GM08714 (cell line): Measurements from ENCODE around the gene BRD4.

Experiments
- H3K4me3 ChIP-seq: fragments of 200-500 bp; sonication (Bioruptor generic); 2 replicates; pipeline ENCODE4 v1.5.1; 2014; ENCODE audit warnings: mild to moderate bottlenecking, low read length, inconsistent platforms
- ZNF274 ChIP-seq: IDR thresholded peaks from 2 replicates; pipeline ENCODE4 v1.6.1; 2012; ENCODE audit warnings: mild to moderate bottlenecking, low read depth, low read length

The BRD4 gene

DNA sequence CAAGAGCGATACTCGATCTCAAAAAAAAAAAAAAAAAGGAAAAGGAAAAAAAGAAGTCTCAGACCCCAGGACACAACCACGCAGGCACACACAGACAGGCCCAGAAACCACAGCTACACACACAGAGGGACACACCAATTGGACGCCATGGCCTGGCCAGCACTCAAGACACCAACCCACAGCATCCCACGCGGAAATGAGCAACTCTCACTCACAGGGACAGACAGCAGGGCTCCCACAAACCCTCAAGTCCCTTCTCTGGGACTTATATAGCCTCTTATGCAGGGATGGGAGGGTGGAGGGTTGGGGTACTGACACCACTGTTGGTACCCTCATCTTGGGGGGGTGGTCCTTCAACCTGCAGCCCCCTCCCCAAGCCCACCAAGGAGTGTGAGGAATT lies 137.4 kb downstream of the BRD4 start:
- no peak for TF ChIP-seq ZNF274
- no peak overlapping the region for H3K4me3 ChIP-seq

DNA sequence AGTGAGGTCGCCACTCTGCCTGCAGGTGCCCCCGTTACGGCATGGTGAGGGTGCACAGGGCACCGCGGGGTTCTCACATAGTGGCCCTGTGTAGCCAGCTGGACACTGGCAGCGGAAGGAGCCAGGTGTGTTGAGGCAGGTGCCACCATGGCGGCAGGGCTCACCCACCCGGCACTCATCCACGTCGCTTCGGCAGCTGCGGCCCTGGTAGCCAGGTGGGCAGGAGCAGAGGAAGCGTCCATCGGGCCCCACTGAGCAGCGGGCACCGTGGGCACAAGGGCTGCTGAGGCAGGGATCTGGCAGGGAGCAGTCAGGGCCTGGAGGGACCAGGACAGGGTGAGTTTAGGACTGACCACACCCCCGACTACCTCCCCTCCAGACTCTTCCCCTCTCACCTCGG lies 140.4 kb downstream of the BRD4 start:
- no peak overlapping the region for H3K4me3 ChIP-seq
- no peak for TF ChIP-seq ZNF274

DNA sequence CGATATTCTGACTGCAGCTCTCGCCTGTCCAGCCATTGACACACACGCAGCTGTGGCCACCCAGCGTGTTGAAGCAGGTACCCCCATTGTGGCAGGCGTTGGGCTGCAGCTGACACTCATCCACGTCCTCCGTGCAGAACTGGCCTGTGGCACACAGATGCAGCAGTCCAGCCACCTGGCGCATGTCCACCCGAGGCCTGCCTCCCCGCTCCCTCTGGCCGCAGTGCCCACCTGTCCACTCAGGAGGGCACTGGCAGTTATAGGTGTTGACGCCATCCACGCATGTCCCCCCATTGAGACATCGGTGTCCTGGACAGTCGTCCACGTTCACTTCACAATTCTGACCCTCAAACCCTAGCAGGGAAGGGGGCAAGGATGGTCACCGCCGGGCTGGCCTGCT lies 140.8 kb downstream of the BRD4 start:
- TF ChIP-seq ZNF274, result no peak
- no peak overlapping the region for H3K4me3 ChIP-seq

DNA sequence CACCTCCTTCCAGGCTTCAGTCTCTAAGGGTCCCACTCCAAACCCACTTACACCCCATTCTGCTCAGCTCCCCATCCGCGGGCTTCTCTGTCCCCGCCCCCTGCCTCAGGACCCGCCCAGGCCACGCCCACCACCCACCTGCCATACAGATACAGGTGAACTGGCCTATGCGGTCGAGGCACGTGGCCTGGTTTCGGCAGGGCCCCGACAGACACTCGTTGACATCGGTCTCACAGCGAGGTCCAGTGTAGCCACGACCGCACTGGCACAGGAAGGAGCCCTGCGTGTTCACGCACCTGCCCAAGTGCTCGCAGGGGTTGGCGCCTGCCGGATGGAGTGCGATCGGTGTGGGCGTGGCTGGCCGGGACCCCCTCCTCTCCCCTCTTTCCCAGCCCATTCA lies 143.5 kb downstream of the BRD4 start:
- no peak for TF ChIP-seq ZNF274

DNA sequence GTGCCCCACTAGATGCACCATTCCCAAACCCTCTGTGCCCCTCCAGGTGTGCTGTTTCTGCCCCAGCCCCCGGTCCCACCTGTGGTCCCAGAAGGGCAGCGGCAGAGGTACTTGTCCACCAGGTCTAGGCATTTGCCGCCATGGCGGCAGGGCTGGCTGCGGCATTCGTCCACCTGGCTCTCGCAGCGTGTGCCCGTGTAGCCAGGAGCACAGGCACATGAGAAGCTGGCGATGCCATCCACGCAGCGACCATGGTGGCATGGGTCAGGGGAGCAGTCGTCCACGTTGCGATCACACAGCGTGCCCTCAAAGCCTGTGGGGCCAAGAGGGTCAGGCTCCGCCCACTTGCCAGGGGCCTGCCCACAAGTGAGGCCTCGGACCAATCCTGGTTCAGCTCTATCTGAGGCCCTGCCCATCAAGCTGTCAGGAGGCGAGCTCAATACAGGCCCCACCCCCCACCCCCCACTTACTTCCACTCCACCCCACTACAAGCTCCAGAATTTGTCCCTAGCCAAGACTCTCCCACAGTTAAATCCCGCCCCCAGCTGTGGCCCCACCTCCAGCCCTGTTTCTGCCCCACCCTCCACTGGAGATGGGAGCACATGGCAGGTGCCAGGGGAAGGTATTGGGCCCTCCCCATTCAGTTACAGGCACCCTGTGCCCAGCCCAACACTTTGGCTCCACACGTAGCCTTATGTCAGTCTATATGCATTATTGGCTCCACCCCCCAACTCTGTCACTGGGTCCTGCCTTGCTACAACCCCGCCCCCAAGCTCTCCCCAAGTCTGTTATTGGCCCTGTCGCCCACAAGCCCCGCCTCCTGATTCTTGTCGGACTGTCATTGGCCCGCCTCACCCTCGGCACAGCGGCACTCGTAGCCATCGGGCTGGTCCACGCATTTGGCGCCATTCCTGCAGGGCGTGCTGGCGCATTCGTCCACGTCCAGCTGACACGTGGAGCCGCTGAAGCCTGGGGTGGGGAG lies 145.0 kb downstream of the BRD4 start:
- TF ChIP-seq ZNF274, result no peak
- H3K4me3 ChIP-seq, result no peak overlapping the region

More for the DNA sequence above, 143.5 kb downstream of the BRD4 start:
- no peak overlapping the region for H3K4me3 ChIP-seq
